OCI-LY1 (cell line): ENCODE results near the gene A1CF.

ENCODE experiments used
- H2AFZ ChIP-seq: fragments of 200-600 bp; sonication (generic), shearing (Covaris generic); 2 replicates; pipeline ENCODE4 v1.6.0; 2014; ENCODE audit warnings: antibody characterized with exemption, mild to moderate bottlenecking, low read length
- H3F3A ChIP-seq: fragments of 200-600 bp; sonication (generic), shearing (Covaris generic); 2 replicates; pipeline ENCODE4 v1.6.0; 2014; ENCODE audit warnings: mild to moderate bottlenecking, antibody characterized with exemption, low read length, moderate library complexity; ENCODE audit not compliant: insufficient read depth
- H3K27ac ChIP-seq: fragments of 200-600 bp; sonication (generic); 2 replicates; pipeline ENCODE4 v1.5.1; 2014; ENCODE audit warnings: low read length, mixed run types, mild to moderate bottlenecking, low read depth; ENCODE audit not compliant: poor library complexity, severe bottlenecking
- H3K27me3 ChIP-seq: fragments of 200-600 bp; sonication (generic); 2 replicates; pipeline ENCODE4 v1.6.0; 2014; ENCODE audit warnings: antibody characterized with exemption, mild to moderate bottlenecking, low read length, moderate library complexity; ENCODE audit not compliant: insufficient read depth
- H3K36me3 ChIP-seq: fragments of 200-600 bp; sonication (generic); 2 replicates; pipeline ENCODE4 v1.6.1; 2014; ENCODE audit warnings: mild to moderate bottlenecking, antibody characterized with exemption, low read length, moderate library complexity, mixed read lengths; ENCODE audit not compliant: insufficient read depth
- H3K4me1 ChIP-seq: fragments of 200-600 bp; sonication (generic); 2 replicates; pipeline ENCODE4 v1.5.1; 2014; ENCODE audit warnings: mild to moderate bottlenecking, low read length, moderate library complexity; ENCODE audit not compliant: insufficient read depth, severe bottlenecking
- H3K4me2 ChIP-seq: fragments of 200-600 bp; sonication (generic), shearing (Covaris generic); 2 replicates; pipeline ENCODE4 v1.6.1; 2014; ENCODE audit warnings: low read length
- H3K4me3 ChIP-seq: fragments of 200-600 bp; sonication (generic); 2 replicates; pipeline ENCODE4 v1.5.1; 2014; ENCODE audit warnings: low read length, low read depth, mild to moderate bottlenecking, mixed read lengths; ENCODE audit not compliant: poor library complexity, severe bottlenecking
- H3K79me2 ChIP-seq: fragments of 200-600 bp; shearing (Covaris generic); 2 replicates; pipeline ENCODE4 v1.6.1; 2016; ENCODE audit warnings: mixed run types, low read length, mixed read lengths; ENCODE audit not compliant: insufficient read depth
- H3K9ac ChIP-seq: fragments of 200-600 bp; sonication (generic), shearing (Covaris generic); 2 replicates; pipeline ENCODE4 v1.6.1; 2014; ENCODE audit warnings: mild to moderate bottlenecking, low read length, mixed read lengths
- H3K9me2 ChIP-seq: fragments of 200-600 bp; sonication (generic), shearing (Covaris generic); 2 replicates; pipeline ENCODE4 v1.6.1; 2014; ENCODE audit warnings: low read depth, mild to moderate bottlenecking, low read length, mixed read lengths
- H3K9me3 ChIP-seq: fragments of 200-600 bp; shearing (Covaris generic); 2 replicates; pipeline ENCODE4 v1.6.1; 2014; ENCODE audit warnings: low read length, mixed read lengths
- H4K20me1 ChIP-seq: fragments of 200-600 bp; sonication (generic), shearing (Covaris generic); 2 replicates; pipeline ENCODE4 v1.6.0; 2016; ENCODE audit warnings: mild to moderate bottlenecking, low read length; ENCODE audit not compliant: insufficient read depth
- CTCF ChIP-seq: fragments of 200-600 bp; sonication (generic), shearing (Covaris generic); IDR thresholded peaks from 2 replicates; pipeline ENCODE4 v1.5.1; 2017; ENCODE audit warnings: mild to moderate bottlenecking, antibody characterized with exemption, low read length, moderate library complexity, mixed read lengths
- EZH2 ChIP-seq: fragments of 200-600 bp; sonication (generic), shearing (Covaris generic); IDR thresholded peaks from 2 replicates; pipeline ENCODE4 v1.8.0; 2017; ENCODE audit warnings: borderline replicate concordance, mixed run types, mild to moderate bottlenecking, antibody characterized with exemption, low read length, moderate library complexity, mixed read lengths

The A1CF gene

DNA sequence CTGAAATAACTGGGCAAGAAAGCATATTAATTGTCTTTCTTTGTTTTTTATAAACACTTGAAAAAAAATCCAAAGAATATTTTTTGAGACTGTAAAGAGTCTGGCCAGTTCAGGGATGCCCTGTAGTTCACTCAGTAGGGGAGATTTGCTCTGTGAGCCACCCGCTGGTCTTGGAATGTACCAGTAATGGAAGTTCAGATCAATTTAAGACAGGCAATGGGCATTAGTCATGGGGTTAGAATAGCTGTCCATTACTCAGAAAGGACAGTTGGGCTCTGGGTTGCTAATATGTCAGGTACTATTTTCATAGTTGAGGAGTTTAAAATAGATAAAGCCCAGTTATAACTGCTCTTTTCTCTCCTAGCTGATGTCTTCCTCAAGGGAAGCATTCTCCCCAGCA, 38.7 kb downstream of the A1CF start:
- H3K27me3 ChIP-seq: no peaks in the 10 kb centered on the region
- no peaks in the 10 kb centered on the region for H4K20me1 ChIP-seq
- no peaks in the 10 kb centered on the region for H3K36me3 ChIP-seq
- H3K27ac ChIP-seq: no peak overlapping the region
- H3K4me1 ChIP-seq: no peaks in the 10 kb centered on the region
- H3K9me2 ChIP-seq: no peaks in the 10 kb centered on the region
- H3F3A ChIP-seq: no peaks in the 10 kb centered on the region
- H2AFZ ChIP-seq: no peak overlapping the region
- no peaks in the 10 kb centered on the region for H3K79me2 ChIP-seq
- no peak overlapping the region for H3K4me2 ChIP-seq
- no peak overlapping the region for H3K9ac ChIP-seq
- no peaks in the 10 kb centered on the region for H3K9me3 ChIP-seq
- no peak overlapping the region for H3K4me3 ChIP-seq
- TF ChIP-seq CTCF: no peak
- no peak for TF ChIP-seq EZH2

- H3K27ac ChIP-seq: no peak overlapping the region
- no peaks in the 10 kb centered on the region for H4K20me1 ChIP-seq
- no peak overlapping the region for H3K4me3 ChIP-seq
- H3K27me3 ChIP-seq: 0 out of 2 replicates have a peak, but pooled peaks cover 5% of the 10 kb centered on the region
- no peak for TF ChIP-seq CTCF
- no peak for TF ChIP-seq EZH2
- no peaks in the 10 kb centered on the region for H3K79me2 ChIP-seq
- no peaks in the 10 kb centered on the region for H3K9me2 ChIP-seq
- H3F3A ChIP-seq: no peaks in the 10 kb centered on the region
- H3K4me2 ChIP-seq: no peak overlapping the region
- no peak overlapping the region for H3K9ac ChIP-seq
- no peaks in the 10 kb centered on the region for H3K9me3 ChIP-seq
- no peak overlapping the region for H2AFZ ChIP-seq
- H3K36me3 ChIP-seq: no peaks in the 10 kb centered on the region
- H3K4me1 ChIP-seq: no peaks in the 10 kb centered on the region
These were observed 48.3 kb downstream of the A1CF start for GRCh38 chr10:50837095-50837494.

DNA sequence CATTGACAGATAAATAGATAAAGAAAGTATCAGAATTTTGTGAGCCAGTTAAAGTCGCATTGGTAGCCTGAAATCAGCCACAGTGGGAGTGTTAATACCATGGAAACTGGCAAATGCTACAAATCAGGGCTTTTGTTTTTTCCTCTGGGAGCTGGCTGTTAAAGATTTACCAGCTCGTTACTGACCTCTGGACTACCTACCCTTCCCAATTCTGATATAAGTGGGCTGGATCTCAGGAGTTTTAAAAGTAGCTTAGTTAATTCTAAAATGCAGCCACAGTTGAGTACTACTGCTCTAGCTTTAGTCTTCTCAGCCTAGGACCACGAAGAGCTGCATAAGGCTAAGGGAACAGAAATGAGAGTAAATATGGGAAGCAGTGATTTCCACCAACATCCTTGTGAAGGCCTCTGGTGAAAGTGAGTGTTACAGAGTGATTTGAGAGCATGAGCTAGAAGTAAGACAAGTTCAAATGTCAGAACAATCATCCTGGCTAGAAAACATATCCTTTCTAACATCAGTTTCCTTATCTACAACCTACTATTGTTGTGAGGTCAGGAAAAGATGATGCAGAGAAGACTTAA, 53.2 kb downstream of the A1CF start:
- no peak overlapping the region for H2AFZ ChIP-seq
- no peaks in the 10 kb centered on the region for H3K9me2 ChIP-seq
- H3K4me2 ChIP-seq: no peak overlapping the region
- no peak overlapping the region for H3K4me3 ChIP-seq
- no peak overlapping the region for H3K27ac ChIP-seq
- H3K79me2 ChIP-seq: no peaks in the 10 kb centered on the region
- TF ChIP-seq CTCF (no peak), EZH2 (no peak)
- H3K9me3 ChIP-seq: no peaks in the 10 kb centered on the region
- H4K20me1 ChIP-seq: no peaks in the 10 kb centered on the region
- no peaks in the 10 kb centered on the region for H3K4me1 ChIP-seq
- no peaks in the 10 kb centered on the region for H3K27me3 ChIP-seq
- no peaks in the 10 kb centered on the region for H3F3A ChIP-seq
- H3K36me3 ChIP-seq: no peaks in the 10 kb centered on the region
- no peak overlapping the region for H3K9ac ChIP-seq
